HG03066 (cell line): ENCODE results near the gene DYNC2H1.

ENCODE experiments used
- ATAC-seq: cut with Tn5 transposase; IDR thresholded peaks from one replicate; pipeline ENCODE4 v1.9.1; 2021; ENCODE audit warnings: low read depth; ENCODE audit not compliant: unreplicated experiment

Gene DYNC2H1

DNA sequence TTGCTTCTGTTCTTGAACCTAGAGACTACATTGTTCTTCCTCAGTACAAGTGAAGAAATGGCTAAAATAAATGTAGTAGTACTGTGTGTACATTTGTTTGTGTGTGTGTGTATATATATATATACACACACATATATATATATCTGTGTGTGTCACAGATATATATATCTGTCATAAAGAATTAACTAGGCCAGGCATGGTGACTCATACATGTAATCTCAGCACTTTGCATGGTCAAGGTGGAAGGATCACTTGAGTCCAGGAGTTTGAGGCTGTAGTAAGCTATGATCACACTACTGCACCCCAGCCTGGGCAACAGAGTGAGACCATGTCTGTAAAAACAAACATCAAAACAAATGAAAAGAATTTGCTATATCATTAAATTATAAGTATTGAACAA is 164.8 kb downstream of the DYNC2H1 start:
- ATAC-seq = no peak

DNA sequence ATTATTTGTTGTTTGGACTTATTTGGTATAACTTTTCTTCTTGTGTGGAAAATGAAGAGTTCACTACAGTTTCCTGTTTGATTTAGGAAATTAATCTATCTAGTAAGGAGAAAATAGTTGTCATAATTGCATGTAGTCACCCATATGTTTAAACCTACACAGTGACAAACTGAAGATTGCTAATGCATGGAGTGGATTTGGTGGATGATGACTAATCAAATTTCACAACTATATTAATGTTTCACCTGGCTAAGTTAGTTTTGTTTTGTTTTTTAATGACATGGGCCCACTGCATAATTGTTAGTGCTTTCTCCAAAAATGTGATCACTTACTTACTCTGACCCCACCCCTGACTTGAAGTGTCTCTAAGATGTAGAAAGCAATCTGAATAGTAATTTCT is 170.6 kb downstream of the DYNC2H1 start:
- no peak for ATAC-seq

- no peak for ATAC-seq
Observed at GRCh38 chr11:103281301-103281700, 172.1 kb downstream of the DYNC2H1 start.

DNA sequence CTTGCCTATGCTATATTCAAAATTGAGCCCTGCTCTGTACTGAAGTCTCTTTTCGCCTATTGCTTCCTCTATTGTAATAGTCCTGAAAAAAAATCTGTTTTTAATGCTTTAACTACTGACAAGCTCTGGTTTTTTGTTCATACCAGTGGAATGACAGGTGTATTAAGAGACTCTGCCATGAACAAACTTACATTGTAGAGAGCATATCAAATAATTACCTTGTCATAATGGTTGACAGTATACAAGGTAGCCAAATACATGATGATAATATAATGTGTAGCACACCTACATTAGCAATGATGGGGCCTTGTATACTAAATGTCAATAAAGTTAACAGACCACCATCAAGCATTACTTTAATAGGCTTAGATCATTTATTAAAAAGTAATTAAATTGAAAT is 175.0 kb downstream of the DYNC2H1 start:
- no peak for ATAC-seq

- no peak for ATAC-seq
Observed at GRCh38 chr11:103294516-103294915, 185.3 kb downstream of the DYNC2H1 start.

DNA sequence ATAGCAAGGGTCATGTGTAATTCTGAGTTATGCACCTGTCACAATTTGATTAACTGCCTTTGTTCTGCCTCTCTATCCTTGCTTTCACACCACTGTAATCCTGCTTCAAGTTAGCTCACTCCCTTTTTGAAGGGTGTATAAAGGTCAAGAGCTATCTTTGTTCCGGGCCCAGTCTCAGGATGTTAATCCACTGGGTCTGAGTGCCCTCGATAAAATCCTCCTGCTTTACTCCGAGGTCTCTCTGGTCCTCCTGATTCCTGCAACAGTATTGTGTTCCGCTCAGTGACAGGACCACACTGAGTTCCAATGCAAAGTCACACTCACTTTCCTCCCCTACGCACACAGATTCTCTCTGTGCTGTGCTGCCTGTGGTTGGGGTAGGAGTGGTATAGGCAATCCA is 186.5 kb downstream of the DYNC2H1 start:
- no peak for ATAC-seq

DNA sequence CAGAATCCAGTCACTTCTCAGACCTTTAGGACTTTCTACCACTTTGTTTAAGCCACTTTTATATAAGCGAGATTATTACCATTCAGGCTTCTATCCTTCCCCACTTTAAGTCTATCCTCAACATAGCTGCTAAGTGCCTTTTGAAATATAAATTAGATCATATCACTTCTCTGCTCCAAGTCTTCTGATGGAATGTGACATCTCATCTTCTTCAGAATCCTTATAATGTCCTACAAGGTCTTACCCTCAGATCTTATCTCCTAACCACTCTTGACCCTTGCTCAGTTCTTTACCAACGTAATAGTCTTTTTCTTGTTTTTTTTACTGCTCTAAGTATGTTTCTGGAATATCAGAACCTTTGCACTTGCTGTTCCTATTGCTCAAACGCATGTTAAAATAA is 188.7 kb downstream of the DYNC2H1 start:
- ATAC-seq = no peak

DNA sequence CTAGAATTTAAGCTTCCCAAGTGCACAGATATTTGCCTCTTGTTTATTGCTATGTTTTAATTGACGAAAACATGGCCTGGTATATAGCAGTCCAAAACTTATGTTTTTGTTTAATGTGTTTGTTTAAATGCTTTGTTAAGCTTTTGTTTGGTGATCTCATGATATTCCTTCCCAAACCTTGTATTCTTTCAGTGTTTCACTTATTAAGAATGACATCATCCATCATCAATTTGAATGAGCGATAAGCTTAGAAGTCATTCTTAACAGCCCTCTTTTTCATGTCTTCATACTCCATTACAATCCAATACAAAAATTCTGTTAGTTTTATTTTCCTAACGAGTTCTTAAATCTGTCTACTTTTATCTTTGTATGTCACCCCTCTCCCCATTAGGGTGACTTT is 206.0 kb downstream of the DYNC2H1 start:
- no peak for ATAC-seq

DNA sequence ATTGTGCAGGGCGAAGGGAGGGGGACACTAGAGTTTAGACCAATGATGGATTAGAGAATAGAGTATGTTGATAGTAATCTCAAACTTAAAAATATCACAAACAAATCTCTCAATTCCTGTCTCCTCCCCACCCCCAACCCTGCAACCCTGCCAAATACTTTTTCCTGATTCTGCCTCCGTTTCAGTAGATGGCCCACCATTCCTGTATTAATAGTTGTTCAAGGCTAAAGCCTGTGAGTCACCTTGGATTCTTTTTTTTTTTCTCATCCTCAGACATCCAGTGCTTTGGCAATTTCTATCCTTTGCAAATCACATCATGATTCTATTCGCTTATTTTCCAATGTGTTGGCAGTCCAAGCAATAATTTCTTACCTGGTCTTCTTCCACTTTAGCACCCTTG is 207.9 kb downstream of the DYNC2H1 start:
- ATAC-seq = no peak

- no peak for ATAC-seq
Observed at GRCh38 chr11:103322821-103323220, 213.6 kb downstream of the DYNC2H1 start.

GRCh38 chr11:103325686-103326069 is 216.5 kb downstream of the DYNC2H1 start:
- peak; percentile 10 for ATAC-seq

GRCh38 chr11:103326070-103326794 is 217.0 kb downstream of the DYNC2H1 start:
- peak; percentile 98 for ATAC-seq

DNA sequence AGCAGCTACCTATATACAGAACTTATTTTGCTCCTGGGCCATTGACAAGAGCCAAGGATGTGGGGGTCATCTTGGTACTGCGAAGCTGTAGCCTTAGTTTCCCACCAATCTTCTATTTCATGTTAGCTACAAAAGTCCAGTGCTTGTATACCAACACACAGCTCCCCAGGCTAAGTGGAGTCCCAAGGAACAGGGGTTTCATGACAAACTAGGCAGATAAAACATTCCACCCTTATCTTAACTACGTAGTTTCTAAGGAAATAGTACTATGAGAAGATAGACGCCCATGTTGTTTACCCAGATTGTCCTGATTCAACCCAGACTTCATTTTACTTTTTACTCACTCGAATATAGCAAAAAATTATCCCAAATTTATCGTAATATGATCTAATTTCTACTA is 218.5 kb downstream of the DYNC2H1 start:
- ATAC-seq = no peak

- no peak for ATAC-seq
Observed at GRCh38 chr11:103332409-103332808, 223.2 kb downstream of the DYNC2H1 start.

GRCh38 chr11:103338621-103339484 is 229.6 kb downstream of the DYNC2H1 start:
- no peak for ATAC-seq

DNA sequence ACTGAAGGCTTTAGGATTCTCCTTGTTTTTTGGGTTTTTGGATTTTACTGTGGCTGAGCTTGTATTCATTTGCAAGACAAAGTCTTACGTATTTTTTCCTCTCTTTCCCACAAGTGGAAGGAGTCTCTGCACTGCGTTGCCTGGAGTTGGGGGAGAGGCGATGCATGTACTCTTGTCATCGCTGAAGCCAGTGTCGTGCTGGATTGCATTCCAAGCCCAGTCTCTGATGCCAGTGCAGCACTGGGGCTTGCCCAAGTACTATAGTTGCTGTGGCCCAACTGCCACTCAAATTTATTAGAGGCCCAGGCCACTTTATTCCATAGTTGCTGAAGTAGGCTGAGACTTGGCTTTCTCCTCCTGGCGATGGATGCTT is 230.2 kb downstream of the DYNC2H1 start:
- ATAC-seq = no peak

DNA sequence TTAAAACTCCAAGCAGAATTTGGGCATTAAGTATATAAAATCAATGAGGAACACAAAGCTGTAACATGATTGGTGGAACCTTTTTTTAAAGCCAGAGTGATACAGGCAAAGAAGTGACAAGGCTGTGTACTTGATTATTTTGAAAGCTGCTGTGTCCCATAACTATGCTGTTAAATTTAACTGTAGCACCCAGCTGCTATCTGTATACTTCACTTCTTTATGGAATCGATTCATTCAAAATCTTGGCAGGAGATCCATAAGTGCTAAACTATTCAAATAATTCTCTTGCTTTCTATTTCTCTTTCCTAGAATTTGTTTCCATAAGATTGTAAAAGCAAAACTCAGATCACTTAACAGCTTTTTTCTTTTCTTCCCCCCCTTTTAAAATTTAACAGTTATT is 231.7 kb downstream of the DYNC2H1 start:
- ATAC-seq = no peak

DNA sequence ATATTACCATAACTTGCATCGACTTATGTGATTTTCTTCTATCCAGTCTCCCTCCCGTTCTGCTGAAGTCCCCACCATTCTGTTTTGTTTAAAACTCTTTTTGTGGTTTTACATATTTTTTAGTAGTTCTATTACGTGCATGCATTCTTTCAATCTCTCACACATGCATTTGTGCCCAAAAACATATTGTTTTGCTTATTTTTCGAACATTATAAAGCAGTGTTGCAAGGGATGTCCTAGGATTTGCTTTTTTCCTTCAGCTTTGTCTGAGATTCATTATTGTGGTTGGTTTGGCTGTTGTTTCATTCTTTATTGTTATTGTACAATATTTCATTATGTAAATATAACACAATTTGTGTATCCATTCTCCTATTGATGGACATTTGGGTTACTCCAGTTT is 235.7 kb downstream of the DYNC2H1 start:
- ATAC-seq = no peak

DNA sequence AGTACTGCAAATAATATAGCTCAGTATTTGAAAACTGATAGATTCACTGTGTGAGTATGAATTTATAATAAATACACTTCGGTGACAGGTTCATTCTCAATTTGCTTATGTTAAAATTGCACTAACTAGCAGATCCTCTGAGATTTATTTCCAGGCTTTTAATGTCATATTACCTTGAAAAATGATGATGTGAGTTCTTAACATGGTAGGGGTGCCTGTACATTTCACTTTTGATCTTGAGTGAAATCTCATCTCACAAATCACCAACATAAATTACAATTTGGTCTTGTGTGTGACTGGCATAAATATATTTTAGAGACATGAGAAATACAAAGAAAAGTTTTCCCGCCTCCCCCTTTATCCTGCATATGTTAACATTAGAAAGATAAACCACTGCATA is 240.4 kb downstream of the DYNC2H1 start:
- no peak for ATAC-seq

GRCh38 chr11:103354656-103355055 is 245.4 kb downstream of the DYNC2H1 start:
- ATAC-seq = no peak

DNA sequence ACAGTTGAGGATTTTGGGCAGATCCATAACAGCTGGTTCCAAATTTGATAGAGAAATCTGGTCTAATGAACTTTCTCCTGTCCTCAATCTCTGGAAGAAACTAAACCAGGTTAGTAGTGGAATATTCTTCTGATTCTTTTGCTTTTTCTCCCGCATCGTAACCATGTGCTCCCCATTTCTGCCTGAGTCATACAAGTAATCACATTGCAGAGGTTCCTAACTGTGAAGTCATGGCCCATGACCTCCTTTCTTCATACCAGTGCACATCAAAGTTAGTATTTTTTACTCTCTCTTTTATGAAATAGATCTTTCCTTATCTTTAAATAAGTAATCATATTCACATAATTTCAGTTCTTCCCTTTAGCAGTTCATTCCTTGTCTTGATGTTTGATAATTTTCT is 249.0 kb downstream of the DYNC2H1 start:
- no peak for ATAC-seq

- no peak for ATAC-seq
Observed at GRCh38 chr11:103359216-103359615, 250.0 kb downstream of the DYNC2H1 start.
